ENCODE results near the gene OCLN. TPM values are rescaled to one million over a fixed set of nuclear protein-coding genes. Genes with fewer than 3 reads are reported as not detected.
"Not testable (repeated sequence)": the region's sequence is repeated elsewhere in the genome, so short reads cannot be mapped to it uniquely, and the experiment has no call there.

Gene OCLN
- total RNA-seq, 1 experiment from 2014 or later, result 56.7 TPM

GRCh38 chr5:69450527-69450926 is 42.1 kb upstream of the OCLN start:
- H4K20me1 ChIP-seq (ENCODE audit: insufficient read depth); H3K4me1 ChIP-seq (ENCODE audit: control insufficient read depth in 1 of 2, insufficient read depth in 2 of 2, low read length in 2 of 2); H3K9ac ChIP-seq (ENCODE audit: low read length); H3K9me2 ChIP-seq (ENCODE audit: insufficient read depth); BruUV-seq (replicated peaks); H2AFZ ChIP-seq (ENCODE audit: low read depth, low read length, poor library complexity, severe bottlenecking); intact Hi-C loops (cut with micrococcal nuclease); H3K27ac ChIP-seq (ENCODE audit: low read depth, low read length); POLR2A ChIA-PET; H3K27me3 ChIP-seq (ENCODE audit: insufficient read depth, low read length); ATAC-seq; H3K36me3 ChIP-seq (ENCODE audit: control insufficient read depth in 1 of 2, insufficient read depth in 2 of 2, low read length in 2 of 2); H3K9me3 ChIP-seq (ENCODE audit: control insufficient read depth in 1 of 2, insufficient read depth in 1 of 2, low read depth in 1 of 2, low read length in 2 of 2); H3K4me3 ChIP-seq (replicated peaks in 1 of 2; ENCODE audit: low read depth in 1 of 2, low read length in 2 of 2); CTCF ChIA-PET; RAD21 ChIA-PET (ENCODE audit: low non-redundant PET in 1 of 2, low total read pairs in 2 of 2, uncharacterized antibody in 2 of 2, unreplicated experiment in 2 of 2); DNase-seq (ENCODE audit: low read depth, low spot score); H3K79me2 ChIP-seq (ENCODE audit: insufficient read depth, low read length): not testable (repeated sequence)
- H3K4me2 ChIP-seq (ENCODE audit: low read length), result peak overlapping the region; percentile 2; the same call in 1 of the 2 replicates

GRCh38 chr5:69451941-69452647 is 40.5 kb upstream of the OCLN start:
- Histone ChIP-seq H3K9me3 (ENCODE audit: control insufficient read depth in 1 of 2, insufficient read depth in 1 of 2, low read depth in 1 of 2, low read length in 2 of 2) (no peaks in the 10 kb centered on the region), H3K27me3 (ENCODE audit: insufficient read depth, low read length) (no peaks in the 10 kb centered on the region), H2AFZ (ENCODE audit: low read depth, low read length, poor library complexity, severe bottlenecking) (no peak overlapping the region), H3K79me2 (ENCODE audit: insufficient read depth, low read length) (no peaks in the 10 kb centered on the region), H4K20me1 (ENCODE audit: insufficient read depth) (no peaks in the 10 kb centered on the region), H3K4me1 (ENCODE audit: control insufficient read depth in 1 of 2, insufficient read depth in 2 of 2, low read length in 2 of 2) (peaks cover 0 to 8% of the 10 kb centered on the region in 2 experiments; a peak in 2 of 4 replicates), H3K36me3 (ENCODE audit: control insufficient read depth in 1 of 2, insufficient read depth in 2 of 2, low read length in 2 of 2) (no peaks in the 10 kb centered on the region), H3K9ac (ENCODE audit: low read length) (no peak overlapping the region), H3K9me2 (ENCODE audit: insufficient read depth) (no peaks in the 10 kb centered on the region), H3K4me2 (ENCODE audit: low read length) (no peak overlapping the region), H3K27ac (ENCODE audit: low read depth, low read length) (no peak overlapping the region), H3K4me3 (replicated peaks in 1 of 2; ENCODE audit: low read depth in 1 of 2, low read length in 2 of 2) (no peak overlapping the region)
- ChIA-PET POLR2A (no interaction called here), RAD21 (ENCODE audit: low non-redundant PET in 1 of 2, low total read pairs in 2 of 2, uncharacterized antibody in 2 of 2, unreplicated experiment in 2 of 2) (no interaction called here), CTCF (interaction anchor here (1.2 kb wide), 1 partner anchor 359 kb away, joined by 4 read pairs; the partner anchor contains the start of gene SLC30A5)
- no peak for TF ChIP-seq EZH2phosphoT487 (IDR thresholded peaks at IDR 0.05; ENCODE audit: borderline replicate concordance)
- no peak for TF ChIP-seq RAD21 (IDR thresholded peaks at IDR 0.05; ENCODE audit: low read depth)
- no peak for TF ChIP-seq CTCF (IDR thresholded peaks at IDR 0.05 in 2 of 3, conservative IDR thresholded peaks at IDR 0.05 in 1 of 3; ENCODE audit: borderline replicate concordance in 1 of 3, insufficient read depth in 1 of 3, low read depth in 2 of 3, low read length in 2 of 3)
- ATAC-seq (no peak), DNase-seq (ENCODE audit: low read depth, low spot score) (no peak)
- no TSS peak for BruUV-seq (replicated peaks)
- intact Hi-C loops (cut with micrococcal nuclease), result no loop called here

- H3K4me1 ChIP-seq (ENCODE audit: control insufficient read depth in 1 of 2, insufficient read depth in 2 of 2, low read length in 2 of 2); H3K79me2 ChIP-seq (ENCODE audit: insufficient read depth, low read length); H3K9me2 ChIP-seq (ENCODE audit: insufficient read depth); ATAC-seq; H2AFZ ChIP-seq (ENCODE audit: low read depth, low read length, poor library complexity, severe bottlenecking); H3K9ac ChIP-seq (ENCODE audit: low read length); H3K4me3 ChIP-seq (replicated peaks in 1 of 2; ENCODE audit: low read depth in 1 of 2, low read length in 2 of 2); POLR2A ChIA-PET; DNase-seq (ENCODE audit: low read depth, low spot score); BruUV-seq (replicated peaks); intact Hi-C loops (cut with micrococcal nuclease); H3K27me3 ChIP-seq (ENCODE audit: insufficient read depth, low read length); H3K9me3 ChIP-seq (ENCODE audit: control insufficient read depth in 1 of 2, insufficient read depth in 1 of 2, low read depth in 1 of 2, low read length in 2 of 2); H3K4me2 ChIP-seq (ENCODE audit: low read length); H4K20me1 ChIP-seq (ENCODE audit: insufficient read depth); H3K27ac ChIP-seq (ENCODE audit: low read depth, low read length); CTCF ChIA-PET; H3K36me3 ChIP-seq (ENCODE audit: control insufficient read depth in 1 of 2, insufficient read depth in 2 of 2, low read length in 2 of 2); RAD21 ChIA-PET (ENCODE audit: low non-redundant PET in 1 of 2, low total read pairs in 2 of 2, uncharacterized antibody in 2 of 2, unreplicated experiment in 2 of 2): not testable (repeated sequence)
These were observed 39.1 kb upstream of the OCLN start for GRCh38 chr5:69453487-69453886.
